ENCODE measurements around the gene GARIN5B. TPM values are rescaled to one million over a fixed set of nuclear protein-coding genes. Genes with fewer than 3 reads are reported as not detected.

Gene GARIN5B
- total and polyA plus RNA-seq, 2 of the 13 experiments (the other 11 are each of a cell fraction or from before 2014, with no cell fraction given), result not detected

DNA sequence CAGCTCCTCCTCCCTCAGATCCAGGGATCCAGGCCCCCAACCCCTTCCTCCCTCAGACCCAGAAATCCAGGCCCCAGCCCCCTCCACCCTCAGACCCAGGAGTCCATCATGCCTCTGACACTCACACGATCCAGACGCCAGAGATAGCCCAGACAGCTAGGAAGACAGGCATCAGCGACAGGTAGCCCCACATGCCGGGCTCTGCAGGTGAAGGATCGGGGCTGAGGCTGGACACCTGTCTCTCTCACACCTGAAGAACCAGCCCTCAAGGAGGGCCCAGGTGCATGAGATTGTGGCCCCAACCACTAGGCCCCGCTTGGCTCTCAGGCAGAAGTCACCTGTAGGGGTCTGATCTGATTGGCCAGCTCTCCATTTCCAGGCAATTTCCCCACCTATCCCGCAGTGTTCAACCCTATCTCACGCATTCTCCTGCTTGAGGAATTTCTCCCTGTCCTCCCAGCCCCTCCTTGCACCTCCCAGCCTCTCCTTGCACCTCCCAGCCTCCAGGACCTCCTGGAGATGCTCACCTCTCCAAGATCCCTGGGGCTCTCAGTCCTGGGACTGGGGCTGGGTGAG, 42.1 kb downstream of the GARIN5B start:
- Histone ChIP-seq H3K4me3 (replicated peaks in 1 of 3; ENCODE audit: insufficient read depth in 1 of 3, low read depth in 2 of 3, low read length in 3 of 3) (peak overlapping the region in 1 of 3 experiments; percentile 21; a peak in 1 of 6 replicates), H3K4me2 (ENCODE audit: low read depth, low read length) (peak overlapping the region; percentile 62), H3K9me3 (ENCODE audit: low read length) (no peaks in the 10 kb centered on the region), H4K20me1 (ENCODE audit: insufficient read depth, low read length) (no peaks in the 10 kb centered on the region), H2AFZ (ENCODE audit: low read length) (no peak overlapping the region), H3K27ac (ENCODE audit: extremely low read length, insufficient read depth, low read length) (no peak overlapping the region), H3K79me2 (ENCODE audit: insufficient read depth, low read length) (no peaks in the 10 kb centered on the region), H3K27me3 (ENCODE audit: control insufficient read depth in 1 of 2, insufficient read depth in 2 of 2, low read length in 2 of 2) (no peaks in the 10 kb centered on the region; a peak in 1 of 5 replicates), H3K9ac (ENCODE audit: insufficient read depth, low read depth, low read length) (no peak overlapping the region), H3K4me1 (ENCODE audit: insufficient read depth, low read length) (peaks cover 35% of the 10 kb centered on the region), H3K36me3 (replicated peaks in 1 of 2; ENCODE audit: control insufficient read depth in 1 of 2, insufficient read depth in 2 of 2, low read length in 2 of 2) (no peaks in the 10 kb centered on the region)
- in situ Hi-C loops (cut with HindIII; ENCODE audit: extremely low pct_ligation_motif_present, low pct_unique_long_range_greater_than_20kb) (no loop called here), intact Hi-C loops (cut with micrococcal nuclease; ENCODE audit: unreplicated experiment) (no loop called here)
- ChIA-PET POLR2A (interaction anchor here (1.1 to 2.1 kb wide), 6 partner anchors 10 to 86 kb away, joined by 4 to 11 read pairs (median 6); partner anchors contain the start of genes KMT5C and UBE2S), CTCF (ENCODE audit: low intra/inter-chr PET ratio, low total read pairs) (no interaction called here)
- no peak; the same call in none of the 3 replicates for ATAC-seq
- 62% methylated on average over 8 of the region's 8 CpGs for WGBS (ENCODE audit: low lambda C conversion rate)
- no TSS peak for BruUV-seq (replicated peaks)
- no peak for FAIRE-seq
- no peak for DNase-seq (ENCODE audit: low spot score)
- TF ChIP-seq ARID2 (CRISPR knock-in tag; IDR thresholded peaks at IDR 0.05; ENCODE audit: borderline replicate concordance), result no peak
- 0 out of 2 replicates have a peak, but pooled peaks have one; percentile 44 for TF ChIP-seq ZSCAN22 (CRISPR knock-in tag; IDR thresholded peaks at IDR 0.05)
- no peak for TF ChIP-seq ASH2L (IDR thresholded peaks at IDR 0.05; ENCODE audit: insufficient read length, low read depth, low read length)
- TF ChIP-seq ZNF558 (CRISPR knock-in tag; IDR thresholded peaks at IDR 0.05; ENCODE audit: borderline replicate concordance), result no peak

- Histone ChIP-seq H3K9ac (ENCODE audit: insufficient read depth, low read depth, low read length) (no peak overlapping the region), H3K36me3 (replicated peaks in 1 of 2; ENCODE audit: control insufficient read depth in 1 of 2, insufficient read depth in 2 of 2, low read length in 2 of 2) (no peaks in the 10 kb centered on the region), H2AFZ (ENCODE audit: low read length) (no peak overlapping the region), H3K27ac (ENCODE audit: extremely low read length, insufficient read depth, low read length) (no peak overlapping the region), H3K79me2 (ENCODE audit: insufficient read depth, low read length) (no peaks in the 10 kb centered on the region), H3K9me3 (ENCODE audit: low read length) (no peaks in the 10 kb centered on the region), H3K4me3 (replicated peaks in 1 of 3; ENCODE audit: insufficient read depth in 1 of 3, low read depth in 2 of 3, low read length in 3 of 3) (no peak overlapping the region), H4K20me1 (ENCODE audit: insufficient read depth, low read length) (no peaks in the 10 kb centered on the region), H3K27me3 (ENCODE audit: control insufficient read depth in 1 of 2, insufficient read depth in 2 of 2, low read length in 2 of 2) (no peaks in the 10 kb centered on the region; a peak in 1 of 5 replicates), H3K4me1 (ENCODE audit: insufficient read depth, low read length) (peaks cover 35% of the 10 kb centered on the region), H3K4me2 (ENCODE audit: low read depth, low read length) (no peak overlapping the region)
- CTCF ChIA-PET (ENCODE audit: low intra/inter-chr PET ratio, low total read pairs), result no interaction called here
- FAIRE-seq (no peak), ATAC-seq (peak; percentile 63), DNase-seq (ENCODE audit: low spot score) (no peak)
- WGBS (ENCODE audit: low lambda C conversion rate), result 69% methylated on average over 21 of the region's 21 CpGs
- POLR2A ChIA-PET, result no interaction called here
- in situ Hi-C loops (cut with HindIII; ENCODE audit: extremely low pct_ligation_motif_present, low pct_unique_long_range_greater_than_20kb) (no loop called here), intact Hi-C loops (cut with micrococcal nuclease; ENCODE audit: unreplicated experiment) (no loop called here)
- no peak for TF ChIP-seq SNRNP70 (IDR thresholded peaks at IDR 0.05; ENCODE audit: low read depth, low read length)
- TF ChIP-seq ZNF670 (CRISPR knock-in tag; IDR thresholded peaks at IDR 0.05; ENCODE audit: borderline replicate concordance), result no peak
- peak; percentile 93 for TF ChIP-seq ZNF143 (CRISPR knock-in tag; IDR thresholded peaks at IDR 0.05)
- TF ChIP-seq GABPB1 (CRISPR knock-in tag; IDR thresholded peaks at IDR 0.05), result peak; percentile 64
- TF ChIP-seq SUZ12 (IDR thresholded peaks at IDR 0.05; ENCODE audit: low read depth, low read length), result peak; percentile 82
- peak; percentile 88 for TF ChIP-seq HCFC1 (IDR thresholded peaks at IDR 0.05; ENCODE audit: low read depth, low read length)
- TF ChIP-seq GABPA (IDR thresholded peaks at IDR 0.05; ENCODE audit: low read depth, low read length), result no peak
- TF ChIP-seq GABPA (CRISPR knock-in tag; IDR thresholded peaks at IDR 0.05; ENCODE audit: low read depth), result peak; percentile 42; the same call in 1 of the 2 replicates
- TF ChIP-seq THAP11 (CRISPR knock-in tag; IDR thresholded peaks at IDR 0.05), result peak; percentile 98
- TF ChIP-seq, protein P1, sequence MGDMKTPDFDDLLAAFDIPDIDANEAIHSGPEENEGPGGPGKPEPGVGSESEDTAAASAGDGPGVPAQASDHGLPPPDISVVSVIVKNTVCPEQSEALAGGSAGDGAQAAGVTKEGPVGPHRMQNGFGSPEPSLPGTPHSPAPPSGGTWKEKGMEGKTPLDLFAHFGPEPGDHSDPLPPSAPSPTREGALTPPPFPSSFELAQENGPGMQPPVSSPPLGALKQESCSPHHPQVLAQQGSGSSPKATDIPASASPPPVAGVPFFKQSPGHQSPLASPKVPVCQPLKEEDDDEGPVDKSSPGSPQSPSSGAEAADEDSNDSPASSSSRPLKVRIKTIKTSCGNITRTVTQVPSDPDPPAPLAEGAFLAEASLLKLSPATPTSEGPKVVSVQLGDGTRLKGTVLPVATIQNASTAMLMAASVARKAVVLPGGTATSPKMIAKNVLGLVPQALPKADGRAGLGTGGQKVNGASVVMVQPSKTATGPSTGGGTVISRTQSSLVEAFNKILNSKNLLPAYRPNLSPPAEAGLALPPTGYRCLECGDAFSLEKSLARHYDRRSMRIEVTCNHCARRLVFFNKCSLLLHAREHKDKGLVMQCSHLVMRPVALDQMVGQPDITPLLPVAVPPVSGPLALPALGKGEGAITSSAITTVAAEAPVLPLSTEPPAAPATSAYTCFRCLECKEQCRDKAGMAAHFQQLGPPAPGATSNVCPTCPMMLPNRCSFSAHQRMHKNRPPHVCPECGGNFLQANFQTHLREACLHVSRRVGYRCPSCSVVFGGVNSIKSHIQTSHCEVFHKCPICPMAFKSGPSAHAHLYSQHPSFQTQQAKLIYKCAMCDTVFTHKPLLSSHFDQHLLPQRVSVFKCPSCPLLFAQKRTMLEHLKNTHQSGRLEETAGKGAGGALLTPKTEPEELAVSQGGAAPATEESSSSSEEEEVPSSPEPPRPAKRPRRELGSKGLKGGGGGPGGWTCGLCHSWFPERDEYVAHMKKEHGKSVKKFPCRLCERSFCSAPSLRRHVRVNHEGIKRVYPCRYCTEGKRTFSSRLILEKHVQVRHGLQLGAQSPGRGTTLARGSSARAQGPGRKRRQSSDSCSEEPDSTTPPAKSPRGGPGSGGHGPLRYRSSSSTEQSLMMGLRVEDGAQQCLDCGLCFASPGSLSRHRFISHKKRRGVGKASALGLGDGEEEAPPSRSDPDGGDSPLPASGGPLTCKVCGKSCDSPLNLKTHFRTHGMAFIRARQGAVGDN (CRISPR knock-in tag; IDR thresholded peaks at IDR 0.05), result 0 out of 2 replicates have a peak, but pooled peaks have one; percentile 13
- peak; percentile 46; the same call in 1 of the 2 replicates for TF ChIP-seq CREM (IDR thresholded peaks at IDR 0.05)
- TF ChIP-seq CREM (CRISPR knock-in tag; IDR thresholded peaks at IDR 0.05), result no peak
- no peak for TF ChIP-seq ZFP36L1 (CRISPR knock-in tag; IDR thresholded peaks at IDR 0.05)
- no TSS peak for BruUV-seq (replicated peaks)
Observed at GRCh38 chr19:55319785-55320184, 43.3 kb downstream of the GARIN5B start.
